IMR-90 (cell line): ENCODE measurements around the gene TTC7B. TPM values are rescaled to one million over a fixed set of nuclear protein-coding genes. Genes with fewer than 3 reads are reported as not detected.

Source experiments
- ATAC-seq: fragments of 200-7000 bp; cut with Tn5 transposase; 2 replicates; pipeline ENCODE4 v1.9.1; 2020; ENCODE audit warnings: low read depth, mild to moderate bottlenecking, moderate library complexity
- BruUV-seq: library from RNA; stranded (reverse); fragments of 400-500 nt; replicated peaks from 2 replicates; lab custom pipeline; 2021; lab: Mats Ljungman, UMichigan
- CTCF ChIA-PET: fragments of 300-600 bp; formaldehyde crosslinking; extraction: SDS; loops from one replicate; lab custom pipeline; 2021; ENCODE audit warnings: antibody characterized with exemption; lab: Yijun Ruan, JAX
- POLR2A ChIA-PET: fragments of 300-600 bp; sonication (Branson Sonifier 250); formaldehyde crosslinking; loops from one replicate; lab custom pipeline; 2022; ENCODE audit warnings: antibody characterized with exemption; ENCODE audit not compliant: unreplicated experiment; lab: Charles Lee
- DNase-seq: peaks from one replicate; pipeline ENCODE4 v3.0.0; 2013
- H2AFZ ChIP-seq: replicated peaks from 2 replicates; pipeline ENCODE3; 2013; ENCODE audit warnings: low read length, mild to moderate bottlenecking; ENCODE audit not compliant: poor library complexity
- H2AK5ac ChIP-seq: 2 replicates; pipeline ENCODE4 v1.6.1; 2013; ENCODE audit warnings: low read depth, low read length, inconsistent platforms
- H2AK9ac ChIP-seq: replicated peaks from 2 replicates; pipeline ENCODE3; 2013; ENCODE audit warnings: mild to moderate bottlenecking, low read depth, low read length, moderate library complexity; ENCODE audit not compliant: poor library complexity
- H2BK120ac ChIP-seq: 2 replicates; pipeline ENCODE4 v1.6.1; 2013; ENCODE audit warnings: low read depth, low read length, inconsistent platforms
- H2BK15ac ChIP-seq: 3 replicates; pipeline ENCODE4 v1.6.1; 2013; ENCODE audit warnings: low read depth, low read length, inconsistent platforms
- H2BK20ac ChIP-seq: 2 replicates; pipeline ENCODE4 v1.6.1; 2013; ENCODE audit warnings: low read depth, mild to moderate bottlenecking, inconsistent platforms, low read length, moderate library complexity
- H2BK5ac ChIP-seq: 2 replicates; pipeline ENCODE4 v1.6.1; 2013; ENCODE audit warnings: mild to moderate bottlenecking, low read depth, low read length, inconsistent platforms; ENCODE audit not compliant: poor library complexity, severe bottlenecking
- H3K14ac ChIP-seq: replicated peaks from 2 replicates; pipeline ENCODE4 v1.6.1; 2013; ENCODE audit warnings: low read depth, low read length, inconsistent platforms
- H3K18ac ChIP-seq: 2 replicates; pipeline ENCODE4 v1.6.1; 2013; ENCODE audit warnings: low read depth, low read length, control low read depth
- H3K23ac ChIP-seq: 2 replicates; pipeline ENCODE4 v1.6.1; 2013; ENCODE audit warnings: low read depth, low read length, inconsistent platforms
- H3K27ac ChIP-seq: 2 replicates; pipeline ENCODE4 v1.5.1; 2013; ENCODE audit warnings: mild to moderate bottlenecking, control low read depth, low read length; ENCODE audit not compliant: insufficient read depth
- H3K27me3 ChIP-seq: 2 replicates; pipeline ENCODE4 v1.6.1; 2013; ENCODE audit warnings: low read length; ENCODE audit not compliant: control insufficient read depth, insufficient read depth
- H3K36me3 ChIP-seq: 2 replicates; pipeline ENCODE4 v1.6.1; 2013; ENCODE audit warnings: low read length, mixed read lengths; ENCODE audit not compliant: control insufficient read depth, insufficient read depth
- H3K4ac ChIP-seq: 2 replicates; pipeline ENCODE4 v1.6.1; 2013; ENCODE audit warnings: low read depth, low read length, inconsistent platforms
- H3K4me1 ChIP-seq: 2 replicates; pipeline ENCODE4 v1.6.1; 2013; ENCODE audit warnings: low read length, mixed read lengths; ENCODE audit not compliant: control insufficient read depth, insufficient read depth
- H3K4me2 ChIP-seq: 2 replicates; pipeline ENCODE4 v1.6.1; 2013; ENCODE audit warnings: low read depth, mild to moderate bottlenecking, control low read depth, low read length, moderate library complexity
- H3K4me3 ChIP-seq: 2 replicates; pipeline ENCODE4 v1.5.1; 2013; ENCODE audit warnings: low read depth, mild to moderate bottlenecking, control low read depth, low read length, moderate library complexity; ENCODE audit not compliant: insufficient read depth
- H3K56ac ChIP-seq: 2 replicates; pipeline ENCODE4 v1.6.1; 2013; ENCODE audit warnings: low read length, inconsistent platforms; ENCODE audit not compliant: insufficient read depth; ENCODE audit errors: extremely low read depth
- H3K79me1 ChIP-seq, 2 experiments: 2 replicates each; pipeline ENCODE4 v1.6.1; 2013; ENCODE audit warnings: low read length in 2 of 2, inconsistent platforms in 1 of 2, low read depth in 1 of 2
- H3K9ac ChIP-seq: 2 replicates; pipeline ENCODE4 v1.6.1; 2013; ENCODE audit warnings: low read depth, low read length, control low read depth
- H3K9me1 ChIP-seq: 2 replicates; pipeline ENCODE4 v1.6.1; 2013; ENCODE audit warnings: low read length, inconsistent platforms; ENCODE audit not compliant: insufficient read depth
- H3K9me3 ChIP-seq: 2 replicates; pipeline ENCODE4 v1.6.1; 2013; ENCODE audit warnings: low read length; ENCODE audit not compliant: control insufficient read depth, insufficient read depth
- H4K20me1 ChIP-seq: 2 replicates; pipeline ENCODE4 v1.6.1; 2013; ENCODE audit warnings: low read length, inconsistent platforms; ENCODE audit not compliant: insufficient read depth
- H4K5ac ChIP-seq: 2 replicates; pipeline ENCODE4 v1.6.1; 2013; ENCODE audit warnings: mild to moderate bottlenecking, low read depth, low read length, control low read depth
- H4K8ac ChIP-seq, 2 experiments: 2 replicates each; pipeline ENCODE4 v1.6.1; 2013; ENCODE audit warnings: low read depth in 2 of 2, low read length in 2 of 2, control low read depth in 1 of 2, inconsistent platforms in 1 of 2
- H4K91ac ChIP-seq: 2 replicates; pipeline ENCODE4 v1.6.1; 2013; ENCODE audit warnings: low read depth, low read length, inconsistent platforms; ENCODE audit not compliant: insufficient read depth
- CEBPB ChIP-seq: IDR thresholded peaks from 2 replicates; pipeline ENCODE4 v1.6.1; 2012; ENCODE audit warnings: low read depth, low read length, improper control_type of control experiment
- CHD1 ChIP-seq: IDR thresholded peaks from 2 replicates; pipeline ENCODE4 v1.6.1; 2012; ENCODE audit warnings: low read depth, low read length, improper control_type of control experiment
- FOS ChIP-seq: fragments of 150-350 bp; IDR thresholded peaks from 2 replicates; pipeline ENCODE4 v1.6.1; 2016; ENCODE audit warnings: low read depth, low read length
- MAZ ChIP-seq: IDR thresholded peaks from 2 replicates; pipeline ENCODE4 v1.6.1; 2012; ENCODE audit warnings: low read depth, mild to moderate bottlenecking, low read length, improper control_type of control experiment, moderate library complexity, borderline replicate concordance
- MXI1 ChIP-seq: IDR thresholded peaks from 2 replicates; pipeline ENCODE4 v1.6.1; 2012; ENCODE audit warnings: low read depth, mild to moderate bottlenecking, low read length, moderate library complexity, borderline replicate concordance
- NFE2L2 ChIP-seq: fragments of 150-350 bp; IDR thresholded peaks from 2 replicates; pipeline ENCODE4 v1.6.1; 2016; ENCODE audit warnings: low read depth, mild to moderate bottlenecking, low read length
- RAD21 ChIP-seq: IDR thresholded peaks from 2 replicates; pipeline ENCODE4 v1.6.1; 2012; ENCODE audit warnings: low read length, improper control_type of control experiment
- RCOR1 ChIP-seq: IDR thresholded peaks from 2 replicates; pipeline ENCODE4 v1.6.1; 2012; ENCODE audit warnings: mild to moderate bottlenecking, low read length, improper control_type of control experiment; ENCODE audit not compliant: insufficient replicate concordance
- SMC3 ChIP-seq: fragments of 150-350 bp; IDR thresholded peaks from 2 replicates; pipeline ENCODE4 v1.6.1; 2016; ENCODE audit warnings: low read depth, mild to moderate bottlenecking, antibody characterized with exemption, low read length, moderate library complexity
- WGBS, 2 experiments: methylation state at CpG; one replicate each; pipeline versions ENCODE4 v1.1.5 to v1.1.7; 2013; ENCODE audit warnings: missing lambda C conversion rate in 2 of 2; ENCODE audit not compliant: insufficient read length in 1 of 2; ENCODE audit errors: extremely low coverage in 2 of 2; 5-methylcytosine and 5-hydroxymethylcytosine counted together
- dilution Hi-C: fragments of 300-500 bp; cut with HindIII; formaldehyde crosslinking; loops from one replicate; pipeline ENCODE4 v1.14.3; 2018; ENCODE audit warnings: low sequenced_read_pairs; ENCODE audit not compliant: unreplicated experiment
- in situ Hi-C: fragments of 300-500 bp; cut with MboI; formaldehyde crosslinking; loops from 3 replicates; pipeline ENCODE4 v1.14.3; 2019; ENCODE audit warnings: low sequenced_read_pairs, inconsistent platforms, mixed read lengths
- intact Hi-C: fragments of 100-400 bp; cut with micrococcal nuclease; formaldehyde crosslinking; loops from 2 replicates; pipeline ENCODE4 v1.10.0; 2022
- polyA plus RNA-seq, 3 experiments: library from polyadenylated mRNA; depleted of rRNA; stranded (reverse); fragments of >200 nt; gene quantifications; 2 replicates each; pipeline ENCODE4 v1.2.3, GENCODE V29; 2012; ENCODE audit warnings: low replicate concordance in 1 of 3
- total RNA-seq: library from RNA; depleted of rRNA; stranded (reverse); fragments of >200 nt; gene quantifications from 2 replicates; pipeline ENCODE4 v1.2.3, GENCODE V29; 2012
- TF ChIP-seq, protein P1 (sequence below): fragments of 150-350 bp; IDR thresholded peaks from 2 replicates; pipeline ENCODE4 v1.6.1; 2017; ENCODE audit warnings: mild to moderate bottlenecking, antibody characterized with exemption, low read length, low read depth

TTC7B gene
- total and polyA plus RNA-seq, 2 of the 4 experiments (the other 2 are of a cell fraction) = 18.1 to 35.3 TPM

DNA sequence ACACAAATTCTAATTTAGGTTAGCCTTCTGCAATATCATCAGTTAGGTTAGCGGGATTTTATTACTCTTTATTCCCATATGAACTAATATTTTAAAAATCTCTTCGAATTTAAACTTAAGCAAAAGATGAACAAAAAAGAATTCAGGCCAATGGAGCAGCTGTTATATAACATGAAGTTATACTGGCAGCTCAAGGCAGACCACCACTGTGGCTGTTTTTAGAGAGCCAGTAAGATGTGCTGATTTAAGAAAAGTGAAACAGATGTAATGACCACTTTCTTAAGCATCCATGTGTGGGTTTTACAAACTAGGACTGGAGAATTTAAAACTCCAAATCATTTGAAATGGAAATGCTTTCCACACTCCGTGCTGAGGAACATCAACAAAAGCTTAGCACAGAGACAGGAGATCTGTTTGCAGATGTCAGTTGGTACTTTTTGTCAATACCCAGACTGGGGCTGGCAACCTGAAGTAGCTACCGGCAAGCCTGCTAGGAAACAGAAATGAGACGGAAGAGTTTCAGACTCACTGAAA is 164.9 kb downstream of the TTC7B start:
- intact Hi-C loops = no loop called here
- no peaks in the 10 kb centered on the region for H3K27me3 ChIP-seq
- H3K79me1 ChIP-seq = no peaks in the 10 kb centered on the region
- H2BK120ac ChIP-seq = no peak overlapping the region
- CTCF ChIA-PET = interaction anchor here (1.2 kb wide), 1 partner anchor 11 kb away, joined by 3 read pairs; no protein-coding TSS in a partner anchor
- dilution Hi-C loops = no loop called here
- no peak overlapping the region for H3K18ac ChIP-seq
- DNase-seq (no peak), ATAC-seq (no peak)
- H4K20me1 ChIP-seq = no peaks in the 10 kb centered on the region
- H4K91ac ChIP-seq = no peak overlapping the region
- H2AFZ ChIP-seq = no peak overlapping the region
- H3K4me1 ChIP-seq = peaks cover 6% of the 10 kb centered on the region
- H3K23ac ChIP-seq = no peak overlapping the region
- no peak overlapping the region for H3K56ac ChIP-seq
- H2AK5ac ChIP-seq = 0 out of 2 replicates have a peak overlapping the region, but pooled peaks have one; percentile 14
- H3K4me3 ChIP-seq = no peak overlapping the region
- TF ChIP-seq SMC3 (no peak), MAZ (no peak), NFE2L2 (no peak), RCOR1 (no peak), FOS (no peak), RAD21 (no peak), MXI1 (no peak), CHD1 (no peak), CEBPB (no peak)
- TF ChIP-seq, protein P1, sequence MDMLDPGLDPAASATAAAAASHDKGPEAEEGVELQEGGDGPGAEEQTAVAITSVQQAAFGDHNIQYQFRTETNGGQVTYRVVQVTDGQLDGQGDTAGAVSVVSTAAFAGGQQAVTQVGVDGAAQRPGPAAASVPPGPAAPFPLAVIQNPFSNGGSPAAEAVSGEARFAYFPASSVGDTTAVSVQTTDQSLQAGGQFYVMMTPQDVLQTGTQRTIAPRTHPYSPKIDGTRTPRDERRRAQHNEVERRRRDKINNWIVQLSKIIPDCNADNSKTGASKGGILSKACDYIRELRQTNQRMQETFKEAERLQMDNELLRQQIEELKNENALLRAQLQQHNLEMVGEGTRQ = no peak
- H3K9me1 ChIP-seq = peaks cover 6% of the 10 kb centered on the region; the same call in 1 of the 2 replicates
- H3K27ac ChIP-seq = no peak overlapping the region
- no CpG with 5 or more reads among the region's 5 CpGs for WGBS, 2 experiments
- H3K4me2 ChIP-seq = no peak overlapping the region
- peaks cover 3% of the 10 kb centered on the region for H3K36me3 ChIP-seq
- BruUV-seq = no TSS peak
- no peak overlapping the region for H2AK9ac ChIP-seq
- H2BK20ac ChIP-seq = no peak overlapping the region
- H2BK15ac ChIP-seq = no peak overlapping the region
- H2BK5ac ChIP-seq = no peak overlapping the region
- POLR2A ChIA-PET = no interaction called here
- no peak overlapping the region for H4K5ac ChIP-seq
- H3K14ac ChIP-seq = no peak overlapping the region
- no peaks in the 10 kb centered on the region for H3K9me3 ChIP-seq
- no peak overlapping the region for H3K9ac ChIP-seq
- in situ Hi-C loops = no loop called here
- H4K8ac ChIP-seq = no peak overlapping the region
- no peak overlapping the region for H3K4ac ChIP-seq
